ENCODE results near the gene SOX30.
"Not testable (repeated sequence)": the region's sequence is repeated elsewhere in the genome, so short reads cannot be mapped to it uniquely, and the experiment has no call there.

Gene SOX30

DNA sequence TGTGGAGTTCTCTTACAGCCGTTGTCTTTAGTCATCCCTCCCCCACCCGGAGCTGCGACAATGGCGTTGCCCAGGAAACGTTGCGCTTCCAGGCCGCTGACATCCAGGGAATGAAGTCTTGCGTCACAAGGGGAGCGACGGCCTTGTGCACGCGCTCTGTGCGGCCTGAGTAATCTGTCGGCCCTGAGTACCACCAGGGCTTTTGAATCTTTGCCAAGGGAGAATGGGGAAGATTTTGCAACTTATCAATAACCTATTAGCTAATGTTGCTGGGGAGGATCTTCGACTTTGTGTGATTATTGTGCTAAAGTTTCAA, at the start of gene SOX30:
Gene SOX30 (minus strand): TSS at position 62 of the 316 bp plus-strand sequence. CDS start 360 bp downstream, outside the sequence.
- no peak for DNase-seq

DNA sequence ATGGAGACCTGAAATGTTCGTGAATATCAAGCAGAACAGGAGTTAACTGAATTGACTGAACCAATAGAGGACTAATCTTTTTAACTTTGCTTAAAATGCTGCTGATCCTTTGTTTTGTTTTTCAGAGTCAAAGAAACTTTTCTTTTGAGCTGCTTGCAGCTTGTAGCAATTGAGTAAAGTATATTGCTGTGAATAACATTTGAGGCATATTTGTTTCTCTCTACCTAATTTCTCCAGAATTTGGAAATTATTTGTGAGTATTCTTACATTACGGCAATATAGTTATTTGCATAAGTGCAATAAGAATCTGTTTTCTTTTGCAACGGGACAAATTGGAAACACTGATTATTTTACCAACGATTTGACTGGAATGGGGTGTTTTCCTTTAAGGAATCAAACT, 46.4 kb upstream of the SOX30 start:
- DNase-seq = peak; percentile 27

DNA sequence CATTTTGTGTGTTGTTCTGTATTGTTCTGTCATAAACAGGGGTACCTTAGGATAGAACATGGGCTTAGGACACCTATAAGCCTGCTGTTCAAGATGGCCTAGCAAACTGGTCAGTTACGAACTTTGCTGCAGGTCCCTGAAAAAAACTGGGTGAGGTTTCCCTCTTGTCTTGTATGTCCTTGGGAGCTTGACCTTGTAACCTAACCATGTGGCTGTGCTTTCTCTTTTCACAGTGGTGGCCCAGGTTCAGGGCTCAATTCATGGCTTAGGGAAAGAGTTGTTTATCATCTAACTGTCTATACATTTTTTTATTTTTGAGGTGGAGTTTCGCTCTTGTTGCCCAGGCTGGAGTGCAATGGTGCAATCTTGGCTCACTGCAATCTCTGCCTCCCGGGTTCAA, 43.9 kb upstream of the SOX30 start:
- DNase-seq = not testable (repeated sequence)

DNA sequence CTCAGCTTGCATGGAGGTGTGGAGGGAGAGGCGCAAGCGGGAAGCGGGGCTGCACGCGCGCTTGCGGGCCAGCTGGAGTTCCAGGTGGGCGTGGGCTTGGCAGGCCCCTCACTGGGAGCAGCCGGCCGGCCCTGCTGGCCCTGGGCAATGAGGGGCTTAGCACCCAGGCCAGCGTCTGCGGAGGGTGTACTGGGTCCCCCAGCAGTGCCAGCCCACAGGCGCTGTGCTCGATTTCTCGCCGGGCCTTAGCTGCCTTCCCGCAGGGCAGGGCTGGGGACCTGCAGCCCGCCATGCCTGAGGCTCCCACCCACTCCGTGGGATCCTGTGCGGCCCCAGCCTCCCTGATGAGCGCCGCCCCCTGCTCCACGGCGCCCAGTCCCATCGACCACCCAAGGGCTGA, 41.6 kb upstream of the SOX30 start:
- DNase-seq = not testable (repeated sequence)

DNA sequence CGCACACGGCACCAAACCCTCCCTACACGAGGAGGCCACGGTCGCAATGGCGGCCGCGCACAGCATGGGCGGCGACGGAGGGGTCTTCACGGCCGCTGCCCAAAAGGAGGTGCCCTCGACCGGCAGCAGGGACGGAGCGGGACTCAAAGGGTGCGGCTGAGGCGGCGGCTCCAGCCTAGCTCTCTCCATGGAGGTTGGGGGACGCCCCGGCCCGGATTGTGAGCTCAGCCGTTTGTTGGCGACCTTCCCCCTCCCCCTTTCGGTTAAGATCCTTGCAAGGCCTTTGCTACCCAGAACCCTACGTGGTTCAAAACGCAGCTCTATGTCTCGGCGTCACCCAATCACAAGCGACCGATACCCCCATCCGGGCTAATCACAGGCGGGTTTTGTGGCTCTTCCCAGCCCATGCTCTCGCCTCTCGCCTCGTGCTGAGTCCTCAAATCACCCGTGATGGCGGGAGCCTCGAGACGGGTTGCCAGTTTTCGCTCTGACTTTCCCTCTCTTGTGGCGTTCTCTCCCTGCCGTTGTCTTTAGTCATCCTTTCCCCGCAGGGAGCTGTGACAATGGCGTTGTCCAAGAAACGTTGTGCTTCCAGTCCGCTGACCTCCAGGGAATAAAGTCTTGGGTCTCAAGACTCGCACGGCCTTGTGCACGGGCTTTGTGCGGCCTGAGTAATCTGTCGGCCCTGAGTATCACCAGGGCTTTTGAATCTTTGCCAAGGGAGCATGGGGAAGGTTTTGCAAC, 38.6 kb upstream of the SOX30 start:
- DNase-seq = no peak

DNA sequence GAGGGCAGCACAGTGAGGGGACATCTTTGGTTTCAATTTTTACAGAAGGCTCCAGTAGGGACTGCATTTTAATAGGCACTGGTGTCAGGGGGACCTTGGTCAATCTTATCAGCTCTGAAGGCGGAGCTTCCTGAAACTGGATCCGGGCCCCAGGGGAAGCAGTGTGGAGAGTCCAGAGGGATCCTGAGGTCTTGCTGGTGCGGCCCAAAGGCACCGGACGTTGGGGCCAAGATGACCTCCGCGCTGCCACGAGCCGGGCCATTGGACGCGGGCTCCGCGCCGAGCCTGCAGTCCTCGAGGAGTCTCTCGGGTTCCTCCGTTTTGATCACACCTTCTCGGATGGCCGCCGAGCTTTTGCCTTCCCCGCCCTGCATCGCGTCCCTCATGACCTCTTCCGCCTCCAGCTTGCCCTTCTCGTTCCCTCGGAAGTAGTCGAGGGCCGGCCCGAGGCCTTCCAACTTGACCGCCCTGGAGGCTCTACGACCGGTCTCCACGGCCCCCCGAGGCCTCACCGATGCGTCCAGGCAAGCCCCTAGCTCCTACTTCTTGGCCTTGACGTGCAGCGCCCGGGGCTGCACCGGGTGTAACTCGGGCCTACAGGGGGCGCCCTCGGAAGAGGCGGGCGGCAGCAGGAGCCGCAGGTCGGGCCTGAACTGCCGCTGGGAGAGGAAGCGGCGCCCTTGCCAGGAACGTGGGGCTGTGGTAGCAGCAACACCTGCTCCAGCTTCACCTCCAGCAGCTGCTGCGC, 37.9 kb upstream of the SOX30 start:
- no peak for DNase-seq

DNA sequence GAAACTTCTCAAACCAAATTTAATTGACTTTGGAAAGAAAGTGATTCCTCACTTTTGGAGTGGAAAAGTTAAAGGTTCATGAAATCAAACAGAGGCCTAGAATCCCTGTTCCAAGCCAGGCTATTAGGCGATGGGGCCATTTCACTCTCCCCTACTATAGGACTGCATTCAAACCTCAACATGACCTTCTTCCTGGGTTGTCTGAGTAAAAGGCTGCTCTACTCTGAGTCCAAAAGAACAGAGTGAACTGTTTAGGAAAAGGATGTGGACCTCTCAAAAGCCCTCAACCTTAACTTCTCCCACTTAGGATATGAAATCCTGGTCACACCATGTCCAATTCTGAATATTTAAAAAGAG, 34.9 kb upstream of the SOX30 start:
- DNase-seq = no peak

DNA sequence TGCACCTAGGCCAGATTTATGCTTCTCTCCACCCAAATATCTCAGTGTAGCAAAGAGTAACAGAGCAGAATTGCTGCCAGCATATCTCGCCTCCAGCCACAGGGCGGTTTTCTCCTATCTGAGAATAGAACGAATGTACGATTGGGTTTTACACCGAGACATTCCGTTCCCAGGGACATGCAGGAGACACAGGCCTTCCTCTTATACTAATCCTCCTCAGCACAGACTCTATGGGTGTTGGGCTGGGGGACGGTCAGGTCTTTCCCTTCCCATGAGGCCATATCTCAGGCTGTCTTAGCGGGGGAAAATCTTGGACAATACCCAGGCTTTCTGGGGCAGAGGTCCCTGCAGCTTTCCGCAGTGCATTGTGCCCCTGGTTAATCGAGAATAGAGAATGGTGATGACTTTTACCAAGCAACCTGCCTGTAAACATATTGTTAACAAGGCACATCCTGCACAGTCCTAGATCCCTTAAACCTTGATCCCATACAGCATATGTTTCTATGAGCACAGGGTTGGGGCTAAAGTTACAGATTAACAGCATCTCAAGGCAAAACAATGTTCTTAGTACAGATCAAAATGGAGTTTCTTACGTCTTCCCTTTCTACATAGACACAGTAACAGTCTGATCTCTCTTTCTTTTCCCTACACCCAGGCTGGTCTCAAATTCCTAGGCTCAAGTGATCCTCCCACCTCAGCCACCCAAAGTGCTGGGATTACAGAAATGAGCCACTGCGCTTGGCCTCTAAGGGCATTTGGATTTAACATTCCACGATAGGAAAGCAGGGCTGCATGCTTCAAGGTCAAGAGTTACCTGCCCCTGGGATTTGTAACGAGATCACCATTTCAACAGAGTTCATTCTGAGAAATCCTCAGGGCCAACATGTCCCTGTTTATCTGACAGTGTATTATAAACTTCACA, 34.3 kb upstream of the SOX30 start:
- not testable (repeated sequence) for DNase-seq

DNA sequence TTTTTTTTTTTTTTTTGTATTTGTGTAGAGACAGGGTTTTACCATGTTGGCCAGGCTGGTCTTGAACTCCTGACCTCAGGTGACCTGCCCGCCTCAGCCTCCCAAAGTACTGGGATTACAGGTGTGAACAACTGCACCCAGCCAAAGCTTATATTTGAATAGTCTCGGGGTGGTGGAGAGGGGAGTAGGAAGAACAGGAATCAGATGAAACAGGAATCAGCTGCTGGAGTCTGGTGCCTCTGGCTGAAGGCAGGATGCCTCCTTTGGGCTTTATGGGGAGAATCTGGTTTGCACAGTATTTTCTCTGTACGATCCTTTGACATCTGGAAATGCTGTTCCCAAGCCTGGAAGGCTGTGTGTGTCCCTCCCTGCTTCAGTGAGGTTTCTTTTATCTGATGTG, 30.0 kb upstream of the SOX30 start:
- no peak for DNase-seq

DNA sequence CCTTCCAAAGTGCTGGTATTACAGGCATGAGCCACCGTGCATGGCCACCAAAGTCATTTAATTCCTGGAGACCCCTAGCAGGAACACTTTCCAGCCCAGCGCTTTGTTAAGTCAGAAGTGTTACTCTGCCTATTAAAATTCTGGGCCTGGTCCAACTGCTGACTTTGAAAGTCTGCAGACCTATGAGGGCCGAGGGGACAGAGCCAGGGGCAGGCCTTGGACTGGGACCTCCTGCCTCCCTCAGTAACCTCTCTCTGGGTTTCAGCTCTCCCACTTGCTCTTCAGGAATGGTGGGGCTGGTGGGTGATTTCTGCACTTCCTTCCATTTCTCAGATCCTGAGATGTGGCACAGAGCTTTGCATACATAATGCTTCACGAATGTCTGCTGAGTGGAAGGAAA, 28.8 kb upstream of the SOX30 start:
- DNase-seq = no peak

DNA sequence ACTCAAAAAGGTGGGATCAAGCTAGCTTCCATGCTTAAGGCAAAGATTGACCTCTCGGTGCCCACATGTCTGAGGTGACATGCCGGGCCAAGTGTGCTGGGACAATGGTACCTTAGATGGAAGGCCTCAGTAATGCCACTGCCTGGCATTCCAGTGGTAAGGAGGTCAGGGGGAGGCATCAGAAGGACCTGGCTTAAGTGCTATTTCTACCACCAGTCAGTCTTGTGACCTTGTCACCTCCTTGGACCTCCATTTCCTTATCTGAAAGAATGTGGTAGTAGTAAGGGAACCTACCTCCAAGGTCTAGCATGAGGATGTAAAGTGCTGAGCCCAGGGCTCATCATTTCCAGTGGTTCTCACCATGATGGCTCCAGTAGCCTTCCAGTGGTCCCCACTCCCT, 28.0 kb upstream of the SOX30 start:
- no peak for DNase-seq

DNA sequence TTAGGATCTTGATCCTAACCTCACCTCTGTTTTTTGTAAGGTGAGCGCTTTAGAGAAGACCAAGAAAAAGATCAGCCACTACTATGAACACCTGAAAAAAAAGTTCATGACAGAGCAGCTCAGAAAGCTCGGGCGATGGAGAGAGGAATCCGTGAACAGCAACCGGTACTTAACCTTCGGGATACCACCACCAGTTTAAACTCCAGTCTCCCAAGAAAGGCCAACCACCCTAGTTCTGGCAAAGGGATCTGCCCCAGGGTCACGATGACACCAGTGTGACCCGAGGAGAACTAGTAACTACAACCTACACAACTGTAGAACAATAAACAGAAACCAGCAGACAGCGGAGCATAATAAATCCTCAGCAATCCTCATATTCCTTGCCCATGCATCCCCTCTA, 27.6 kb upstream of the SOX30 start:
- no peak for DNase-seq

DNA sequence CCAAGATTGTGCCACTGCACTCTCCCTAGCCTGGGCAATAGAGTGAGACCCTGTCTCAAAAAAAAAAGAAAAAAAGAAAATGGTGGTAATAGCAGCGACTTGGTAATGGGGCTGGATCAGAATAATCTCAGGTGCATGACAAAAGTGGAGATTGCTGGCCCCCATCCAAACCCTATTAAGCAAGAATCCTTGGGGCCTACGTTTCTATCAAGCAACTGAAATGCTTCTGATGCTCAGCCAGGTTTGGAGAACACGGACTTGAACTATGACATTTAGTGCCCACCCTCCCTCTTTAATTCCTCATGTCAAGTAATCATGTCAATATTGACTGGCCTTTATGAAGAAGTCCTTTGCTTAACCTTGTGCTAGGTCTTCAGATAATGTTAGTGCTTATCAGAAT, 25.7 kb upstream of the SOX30 start:
- DNase-seq = no peak

DNA sequence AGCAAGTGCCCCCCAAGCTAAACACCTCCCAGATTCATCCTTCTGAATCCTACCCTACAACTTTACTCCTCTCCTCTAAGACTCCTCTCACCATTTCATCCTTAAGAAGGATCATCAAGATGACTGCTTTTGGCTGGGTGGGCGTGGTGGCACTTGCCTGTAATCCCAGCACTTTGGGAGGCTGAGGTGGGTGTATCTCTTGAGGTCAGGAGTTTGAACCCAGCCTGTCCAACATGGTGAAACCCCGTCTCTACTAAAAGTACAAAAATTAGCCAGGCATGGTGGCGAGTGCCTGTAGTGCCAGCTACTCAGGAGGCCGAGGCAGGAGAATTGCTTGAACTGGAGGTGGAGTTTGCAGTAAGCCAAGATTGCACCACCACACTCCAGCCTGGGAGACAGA, 22.1 kb upstream of the SOX30 start:
- not testable (repeated sequence) for DNase-seq

DNA sequence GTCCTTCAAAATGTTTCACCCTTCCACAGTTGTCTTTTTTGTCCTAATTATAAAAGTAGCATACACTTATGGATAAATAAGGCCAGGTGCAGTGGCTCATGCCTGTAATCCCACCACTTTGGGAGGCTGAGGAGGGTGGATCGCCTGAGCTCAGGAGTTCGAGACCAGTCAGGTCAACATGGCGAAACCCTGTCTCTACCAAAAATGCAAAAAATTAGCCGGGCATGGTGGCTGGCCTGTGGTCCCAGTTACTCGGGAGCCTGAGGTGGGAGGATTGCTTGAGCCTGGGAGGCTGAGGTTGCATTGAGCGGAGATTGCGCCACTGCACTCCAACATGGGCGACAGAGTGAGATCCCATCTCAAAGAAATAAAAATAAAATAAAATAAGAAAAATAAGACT, 20.7 kb upstream of the SOX30 start:
- no peak for DNase-seq

DNA sequence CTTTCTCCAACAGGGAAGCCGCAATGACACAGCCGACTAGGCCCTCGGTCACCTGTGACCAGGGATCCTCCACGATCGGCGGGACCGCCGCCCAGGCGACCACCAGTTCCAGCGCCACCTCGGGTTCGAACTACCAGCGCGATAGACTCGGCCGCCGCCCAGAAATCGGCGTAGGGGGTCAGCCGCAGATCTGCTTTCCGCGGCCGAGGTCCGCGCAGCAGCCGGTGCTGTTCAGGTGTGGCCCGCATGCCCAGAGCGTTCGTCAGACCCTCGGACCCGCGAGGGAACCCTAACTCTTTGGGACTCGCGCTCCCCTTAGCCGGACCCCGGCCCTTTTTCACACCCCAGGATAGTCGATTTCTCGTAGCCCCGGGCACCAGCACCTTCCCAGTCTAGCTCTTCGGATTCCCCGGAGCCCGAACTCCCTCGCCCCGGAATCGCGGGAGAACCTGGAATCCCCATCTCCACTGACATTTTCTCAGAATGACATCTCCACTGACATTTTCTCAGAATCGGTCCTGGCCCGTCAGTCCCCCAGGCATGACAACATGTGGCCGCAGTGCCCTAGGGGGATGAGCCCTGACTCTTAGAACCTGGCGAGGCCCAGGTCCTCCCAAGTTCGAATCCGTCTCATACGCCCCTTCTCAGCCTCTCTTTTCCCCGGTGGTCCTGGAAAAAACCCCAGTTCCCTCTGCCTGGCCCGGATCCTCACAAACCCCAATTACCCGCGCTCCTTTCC, 19.5 kb upstream of the SOX30 start:
- no peak for DNase-seq

DNA sequence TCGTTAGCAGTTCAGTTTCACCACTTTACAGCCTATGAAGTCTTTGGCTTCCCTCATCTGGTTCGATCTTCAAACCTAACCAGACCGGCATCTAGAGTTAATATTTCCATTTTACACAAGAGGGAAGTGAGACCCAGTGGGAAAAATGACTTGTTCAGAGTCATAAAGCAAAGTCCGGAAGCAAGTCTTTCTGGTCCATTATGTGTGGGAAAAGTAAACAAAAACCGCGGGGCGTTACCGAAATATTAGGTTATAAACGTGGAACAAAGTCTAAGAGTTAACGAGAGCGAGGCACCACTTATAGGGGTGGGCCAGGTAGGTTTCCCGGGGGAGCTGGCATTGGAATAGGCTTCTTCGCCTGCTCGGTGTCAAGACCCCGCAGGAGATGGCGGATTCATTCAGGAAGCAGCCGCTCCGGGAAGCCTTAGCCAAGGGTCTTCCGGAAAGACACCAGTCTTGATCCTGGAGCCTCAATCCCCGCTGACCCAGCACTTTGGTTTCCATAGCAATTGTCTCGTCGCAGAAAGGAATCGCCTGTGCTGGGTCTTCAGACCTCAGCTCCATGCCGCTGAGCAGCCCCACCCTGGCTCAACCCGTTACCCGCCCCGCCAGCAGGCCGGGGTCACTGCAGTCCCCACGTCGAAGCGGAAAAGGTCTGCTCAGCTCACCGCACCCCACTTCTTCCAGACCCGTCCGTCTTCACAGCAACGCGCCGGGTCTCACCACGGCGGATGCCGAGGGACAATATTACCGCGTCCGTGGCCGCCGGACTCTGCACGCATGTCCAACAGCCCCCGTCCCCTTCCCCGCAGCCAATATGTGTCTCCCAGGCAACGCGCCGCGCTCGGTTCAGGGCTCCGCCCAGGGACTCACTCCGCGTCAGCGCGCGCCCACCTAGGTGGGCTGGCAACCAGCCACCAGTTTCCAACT, 18.7 kb upstream of the SOX30 start, which contains the start of gene C5orf52:
Gene C5orf52 (plus strand): TSS at position 872 of the 930 bp plus-strand sequence. CDS start 82 bp downstream, outside the sequence.
- peak; percentile 67 for DNase-seq

DNA sequence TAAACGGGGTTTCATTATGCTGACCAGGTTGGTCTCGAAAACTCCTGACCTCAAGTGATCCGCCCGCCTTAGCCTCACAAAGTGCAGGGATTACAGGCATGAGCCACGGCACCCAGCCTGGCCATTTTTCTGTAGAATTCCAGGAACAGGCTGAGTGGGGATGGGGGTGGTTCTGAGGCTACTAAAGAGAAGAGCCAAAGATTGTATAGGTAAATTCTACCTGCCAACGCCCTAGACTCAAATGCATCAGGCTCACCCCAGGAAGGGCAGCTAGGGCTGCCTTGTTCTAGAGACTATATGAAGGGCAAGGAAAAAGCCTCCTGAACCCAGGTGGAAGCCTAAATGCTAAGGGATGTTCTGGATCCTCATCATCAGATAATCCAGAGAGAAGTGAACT, 17.5 kb upstream of the SOX30 start:
- no peak for DNase-seq

DNA sequence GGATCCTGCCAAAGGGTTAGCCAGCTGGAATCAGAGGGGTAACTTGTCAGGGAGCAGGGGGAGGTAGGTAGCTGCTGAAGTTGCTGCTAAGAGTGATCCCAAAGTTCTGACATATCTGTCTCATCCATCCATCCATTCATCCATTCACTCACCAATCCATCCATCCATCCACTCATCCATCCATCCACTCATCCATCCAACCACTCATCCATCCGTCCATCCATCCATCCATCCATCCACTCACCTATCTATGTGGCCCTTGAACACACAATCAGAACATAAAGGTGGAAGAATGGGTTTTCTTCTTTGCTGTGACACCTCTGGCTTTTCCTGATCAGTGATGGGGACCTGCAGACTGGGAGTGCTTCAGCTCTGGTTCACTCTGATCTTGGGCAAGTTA, 16.1 kb upstream of the SOX30 start:
- no peak for DNase-seq

DNA sequence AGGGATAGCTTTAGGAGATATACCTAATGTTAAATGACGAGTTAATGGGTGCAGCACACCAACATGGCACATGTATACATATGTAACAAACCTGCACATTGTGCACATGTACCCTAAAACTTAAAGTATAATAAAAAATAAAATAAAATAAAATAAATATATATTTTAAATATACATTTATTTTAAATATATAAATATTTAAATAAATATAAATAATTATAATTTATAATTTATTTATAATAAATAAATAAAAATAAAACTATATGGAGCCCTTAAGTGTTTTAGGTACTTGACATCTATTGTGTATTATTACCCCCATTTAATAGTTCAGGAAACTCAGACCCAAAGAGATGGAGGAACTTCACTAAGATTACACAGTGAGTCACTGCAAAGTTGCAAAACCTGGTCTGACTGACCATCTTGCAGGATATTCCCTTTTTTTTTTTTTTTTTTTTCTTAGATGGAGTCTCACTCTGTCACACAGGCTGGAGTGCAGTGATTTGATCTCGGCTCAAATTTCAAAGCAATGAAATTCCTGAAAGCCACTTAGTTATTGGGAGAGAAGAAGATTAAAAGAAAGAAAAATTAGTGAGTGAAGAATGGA, 13.3 kb upstream of the SOX30 start:
- peak; percentile 68 for DNase-seq
